HG02852 (cell line): ENCODE data around the gene NTM.
"Not testable (repeated sequence)": the region's sequence is repeated elsewhere in the genome, so short reads cannot be mapped to it uniquely, and the experiment has no call there.

Source experiments
- ATAC-seq: cut with Tn5 transposase; IDR thresholded peaks from one replicate; pipeline ENCODE4 v1.9.1; 2021; ENCODE audit warnings: mild to moderate bottlenecking, moderate library complexity; ENCODE audit not compliant: unreplicated experiment

NTM gene

GRCh38 chr11:132048040-132048439 is 677.6 kb downstream of the NTM start:
- no peak for ATAC-seq

- no peak for ATAC-seq
These were observed 678.8 kb downstream of the NTM start for GRCh38 chr11:132049205-132049604.

GRCh38 chr11:132050049-132050448 is 679.6 kb downstream of the NTM start:
- no peak for ATAC-seq

- no peak for ATAC-seq
These were observed 680.3 kb downstream of the NTM start for GRCh38 chr11:132050577-132051165.

GRCh38 chr11:132051704-132052103 is 681.3 kb downstream of the NTM start:
- no peak for ATAC-seq

GRCh38 chr11:132052342-132052741 is 681.9 kb downstream of the NTM start:
- no peak for ATAC-seq

GRCh38 chr11:132052904-132053303 is 682.5 kb downstream of the NTM start:
- no peak for ATAC-seq

GRCh38 chr11:132054822-132055221 is 684.4 kb downstream of the NTM start:
- no peak for ATAC-seq

GRCh38 chr11:132055296-132055695 is 684.9 kb downstream of the NTM start:
- no peak for ATAC-seq

- no peak for ATAC-seq
These were observed 686.3 kb downstream of the NTM start for GRCh38 chr11:132056689-132057088.

- ATAC-seq: no peak
These were observed 686.9 kb downstream of the NTM start for GRCh38 chr11:132057266-132057665.

- no peak for ATAC-seq
These were observed 687.9 kb downstream of the NTM start for GRCh38 chr11:132058211-132058772.

- no peak for ATAC-seq
These were observed 690.2 kb downstream of the NTM start for GRCh38 chr11:132060567-132060966.

GRCh38 chr11:132062031-132062430 is 691.6 kb downstream of the NTM start:
- ATAC-seq: no peak

- ATAC-seq: no peak
These were observed 692.1 kb downstream of the NTM start for GRCh38 chr11:132062541-132062940.

GRCh38 chr11:132064987-132065620 is 694.7 kb downstream of the NTM start:
- no peak for ATAC-seq

- no peak for ATAC-seq
These were observed 698.1 kb downstream of the NTM start for GRCh38 chr11:132068556-132068955.

- ATAC-seq: not testable (repeated sequence)
These were observed 699.2 kb downstream of the NTM start for GRCh38 chr11:132069593-132069992.

- not testable (repeated sequence) for ATAC-seq
These were observed 700.5 kb downstream of the NTM start for GRCh38 chr11:132070907-132071306.

GRCh38 chr11:132072044-132072857 is 701.8 kb downstream of the NTM start:
- ATAC-seq: no peak

GRCh38 chr11:132072858-132073211 is 702.4 kb downstream of the NTM start:
- ATAC-seq: no peak

GRCh38 chr11:132073787-132074186 is 703.4 kb downstream of the NTM start:
- no peak for ATAC-seq
